GM23338 (cell line): Measurements from ENCODE around the gene CNST. TPM values are rescaled to one million over a fixed set of nuclear protein-coding genes. Genes with fewer than 3 reads are reported as not detected.

Source experiments
- ATAC-seq: fragments of 200-7000 bp; cut with Tn5 transposase; 3 replicates; pipeline ENCODE4 v1.9.1; 2020
- DNase-seq: peaks from one replicate; pipeline ENCODE4 v3.0.0-alpha.2; 2015; ENCODE audit warnings: low spot score
- H2AFZ ChIP-seq: fragments of 200-600 bp; sonication (generic); 2 replicates; pipeline ENCODE4 v1.8.0; 2016; ENCODE audit warnings: antibody characterized with exemption, mild to moderate bottlenecking, moderate library complexity
- H3F3A ChIP-seq: fragments of 200-600 bp; sonication (generic); replicated peaks from 2 replicates; pipeline ENCODE4 v1.8.0; 2017; ENCODE audit warnings: antibody characterized with exemption, mixed run types, low read depth
- H3K27ac ChIP-seq: fragments of 200-600 bp; sonication (generic); 2 replicates; pipeline ENCODE4 v1.6.1; 2016; ENCODE audit warnings: low read depth
- H3K27me3 ChIP-seq: fragments of 200-600 bp; sonication (generic); 2 replicates; pipeline ENCODE4 v1.8.0; 2016; ENCODE audit warnings: mild to moderate bottlenecking, mixed run types, moderate library complexity; ENCODE audit not compliant: insufficient read depth
- H3K36me3 ChIP-seq: fragments of 200-600 bp; sonication (generic); 2 replicates; pipeline ENCODE4 v1.8.0; 2016; ENCODE audit warnings: mild to moderate bottlenecking; ENCODE audit not compliant: insufficient read depth
- H3K4me1 ChIP-seq: fragments of 200-600 bp; sonication (generic); 2 replicates; pipeline ENCODE4 v1.8.0; 2016; ENCODE audit warnings: mild to moderate bottlenecking, moderate library complexity; ENCODE audit not compliant: insufficient read depth
- H3K4me2 ChIP-seq: fragments of 200-600 bp; sonication (generic); 2 replicates; pipeline ENCODE4 v1.7.1; 2017; ENCODE audit warnings: mixed run types
- H3K4me3 ChIP-seq: fragments of 200-600 bp; sonication (generic); 2 replicates; pipeline ENCODE4 v1.6.1; 2016; ENCODE audit warnings: mixed run types
- H3K79me2 ChIP-seq: fragments of 200-600 bp; sonication (generic); replicated peaks from 2 replicates; pipeline ENCODE4 v1.8.0; 2017; ENCODE audit warnings: mild to moderate bottlenecking; ENCODE audit not compliant: insufficient read depth
- H3K9me2 ChIP-seq: fragments of 200-600 bp; sonication (generic); 2 replicates; pipeline ENCODE4 v1.8.0; 2017; ENCODE audit not compliant: insufficient read depth
- H4K20me1 ChIP-seq: fragments of 200-600 bp; sonication (generic); replicated peaks from 2 replicates; pipeline ENCODE4 v1.8.0; 2017; ENCODE audit warnings: mild to moderate bottlenecking; ENCODE audit not compliant: insufficient read depth
- H3K27ac Mint-ChIP-seq: 2 replicates; pipeline ENCODE4 v1.8.0; 2020; ENCODE audit warnings: inconsistent platforms, mild to moderate bottlenecking, moderate library complexity, mixed read lengths
- H3K27me3 Mint-ChIP-seq: 3 replicates; pipeline ENCODE4 v1.8.0; 2022; ENCODE audit warnings: low read depth, mild to moderate bottlenecking, moderate library complexity, mixed read lengths, inconsistent platforms; ENCODE audit not compliant: insufficient read depth, poor library complexity
- H3K36me3 Mint-ChIP-seq: 3 replicates; pipeline ENCODE4 v1.8.0; 2021; ENCODE audit warnings: low read depth, mild to moderate bottlenecking, inconsistent platforms, moderate library complexity, mixed read lengths
- H3K4me1 Mint-ChIP-seq: 3 replicates; pipeline ENCODE4 v1.8.0; 2020; ENCODE audit warnings: mild to moderate bottlenecking, inconsistent platforms, mixed read lengths
- H3K4me3 Mint-ChIP-seq: 3 replicates; pipeline ENCODE4 v1.8.0; 2021; ENCODE audit warnings: moderate library complexity, mild to moderate bottlenecking, inconsistent platforms, mixed read lengths
- H3K9me3 Mint-ChIP-seq: 3 replicates; pipeline ENCODE4 v1.8.0; 2020; ENCODE audit warnings: moderate library complexity, mild to moderate bottlenecking, inconsistent platforms, mixed read lengths
- EZH2 ChIP-seq: fragments of 200-600 bp; sonication (generic); IDR thresholded peaks from one replicate; pipeline ENCODE4 v1.8.0; 2017; ENCODE audit warnings: antibody characterized with exemption, mild to moderate bottlenecking, low read depth; ENCODE audit not compliant: unreplicated experiment
- EZH2phosphoT487 ChIP-seq: fragments of 200-600 bp; sonication (generic); IDR thresholded peaks from one replicate; pipeline ENCODE4 v1.8.1; 2018; ENCODE audit warnings: antibody characterized with exemption; ENCODE audit not compliant: unreplicated experiment
- NANOG ChIP-seq: IDR thresholded peaks from 2 replicates; pipeline ENCODE4 v1.6.1; 2016; ENCODE audit warnings: antibody characterized with exemption, borderline replicate concordance
- POLR2AphosphoS5 ChIP-seq: IDR thresholded peaks from 2 replicates; pipeline ENCODE4 v1.6.1; 2016; ENCODE audit warnings: antibody characterized with exemption, low read depth
- STAT1 ChIP-seq: IDR thresholded peaks from one replicate; pipeline ENCODE4 v1.6.1; 2016; ENCODE audit warnings: antibody characterized with exemption; ENCODE audit not compliant: unreplicated experiment
- ZNF114 ChIP-seq: fragments of 250-450 bp; sonication (Bioruptor Pico); IDR thresholded peaks from 2 replicates; pipeline ENCODE4 v1.5.0; 2020; ENCODE audit warnings: mild to moderate bottlenecking, moderate library complexity
- polyA plus RNA-seq: library from polyadenylated mRNA; unstranded; fragments of >200 nt; fragmentation: Nextera tagmentation; extraction: Ambion mirVana; gene quantifications from 2 replicates; pipeline ENCODE4 v1.2.1, GENCODE V29; 2016
- total RNA-seq: library from RNA; depleted of rRNA; stranded (reverse); fragments of >200 nt; shearing (Covaris generic); gene quantifications from 2 replicates; pipeline ENCODE4 v1.2.3, GENCODE V29; 2014
- TF ChIP-seq, protein P1 (sequence below), 2 experiments: fragments of 200-600 bp in 1 of 2; sonication (generic) in 1 of 2; conservative IDR thresholded peaks; 2 replicates each; pipeline versions ENCODE4 v1.5.1 to v1.6.1; 2016 to 2017; ENCODE audit warnings: antibody characterized with exemption in 2 of 2, low read depth in 2 of 2, mild to moderate bottlenecking in 2 of 2, moderate library complexity in 1 of 2
- TF ChIP-seq, protein P2 (sequence below): IDR thresholded peaks from 2 replicates; pipeline ENCODE4 v1.6.1; 2016; ENCODE audit warnings: antibody characterized with exemption
- TF ChIP-seq, protein P3 (sequence below): IDR thresholded peaks from one replicate; pipeline ENCODE4 v1.6.1; 2018; ENCODE audit warnings: antibody characterized with exemption; ENCODE audit not compliant: unreplicated experiment

The CNST gene
- total and polyA plus RNA-seq, 2 experiments from 2014 or later, result 8.1 to 17.6 TPM

DNA sequence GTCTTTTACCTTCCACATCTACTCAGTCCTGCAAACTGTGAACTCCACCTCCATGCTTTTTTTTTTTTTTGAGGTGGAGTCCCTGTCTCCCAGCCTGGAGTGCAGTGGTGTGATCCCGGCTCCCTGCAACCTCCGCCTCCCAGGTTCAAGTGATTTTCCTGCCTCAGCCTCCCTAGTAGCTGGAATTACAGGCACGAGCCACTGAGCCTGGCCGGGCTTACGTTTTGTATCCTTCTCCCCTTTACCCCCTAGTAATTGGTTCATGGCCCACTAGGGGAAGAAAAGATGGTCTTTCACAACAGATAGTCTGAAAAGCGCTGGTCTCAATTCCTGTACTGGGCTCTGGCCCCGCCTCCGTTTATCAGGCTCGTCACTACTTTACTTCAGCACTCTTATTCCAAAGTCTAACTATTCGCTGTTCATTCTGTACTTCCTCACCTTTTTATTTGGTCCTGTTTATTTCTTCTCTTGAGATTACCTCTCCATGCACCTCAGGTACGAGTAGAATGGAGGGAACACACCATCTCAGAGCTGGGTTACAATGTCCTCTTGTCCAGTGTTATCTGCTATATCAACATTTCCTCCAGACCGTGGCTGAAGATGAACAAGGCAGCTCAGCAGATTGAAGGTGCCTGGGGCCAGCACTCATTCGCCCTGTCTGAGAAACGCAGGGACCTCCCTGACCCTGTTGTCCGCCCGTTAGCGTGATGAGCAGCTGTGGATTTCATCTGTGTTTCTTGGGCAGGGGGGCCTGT, 16.2 kb downstream of the CNST start:
- Mint-ChIP-seq H3K27ac (no peak overlapping the region; the same call in 1 of the 2 replicates), H3K36me3 (no peaks in the 10 kb centered on the region), H3K27me3 (peaks cover 2% of the 10 kb centered on the region), H3K9me3 (no peaks in the 10 kb centered on the region), H3K4me3 (no peak overlapping the region), H3K4me1 (no peaks in the 10 kb centered on the region)
- TF ChIP-seq NANOG (no peak), STAT1 (no peak), EZH2 (no peak), ZNF114 (no peak), POLR2AphosphoS5 (no peak), EZH2phosphoT487 (no peak)
- TF ChIP-seq, protein P1, sequence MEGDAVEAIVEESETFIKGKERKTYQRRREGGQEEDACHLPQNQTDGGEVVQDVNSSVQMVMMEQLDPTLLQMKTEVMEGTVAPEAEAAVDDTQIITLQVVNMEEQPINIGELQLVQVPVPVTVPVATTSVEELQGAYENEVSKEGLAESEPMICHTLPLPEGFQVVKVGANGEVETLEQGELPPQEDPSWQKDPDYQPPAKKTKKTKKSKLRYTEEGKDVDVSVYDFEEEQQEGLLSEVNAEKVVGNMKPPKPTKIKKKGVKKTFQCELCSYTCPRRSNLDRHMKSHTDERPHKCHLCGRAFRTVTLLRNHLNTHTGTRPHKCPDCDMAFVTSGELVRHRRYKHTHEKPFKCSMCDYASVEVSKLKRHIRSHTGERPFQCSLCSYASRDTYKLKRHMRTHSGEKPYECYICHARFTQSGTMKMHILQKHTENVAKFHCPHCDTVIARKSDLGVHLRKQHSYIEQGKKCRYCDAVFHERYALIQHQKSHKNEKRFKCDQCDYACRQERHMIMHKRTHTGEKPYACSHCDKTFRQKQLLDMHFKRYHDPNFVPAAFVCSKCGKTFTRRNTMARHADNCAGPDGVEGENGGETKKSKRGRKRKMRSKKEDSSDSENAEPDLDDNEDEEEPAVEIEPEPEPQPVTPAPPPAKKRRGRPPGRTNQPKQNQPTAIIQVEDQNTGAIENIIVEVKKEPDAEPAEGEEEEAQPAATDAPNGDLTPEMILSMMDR (conservative IDR thresholded peaks at IDR 0.05; ENCODE audit: low read depth in 2 of 2), result no peak
- TF ChIP-seq, protein P2, sequence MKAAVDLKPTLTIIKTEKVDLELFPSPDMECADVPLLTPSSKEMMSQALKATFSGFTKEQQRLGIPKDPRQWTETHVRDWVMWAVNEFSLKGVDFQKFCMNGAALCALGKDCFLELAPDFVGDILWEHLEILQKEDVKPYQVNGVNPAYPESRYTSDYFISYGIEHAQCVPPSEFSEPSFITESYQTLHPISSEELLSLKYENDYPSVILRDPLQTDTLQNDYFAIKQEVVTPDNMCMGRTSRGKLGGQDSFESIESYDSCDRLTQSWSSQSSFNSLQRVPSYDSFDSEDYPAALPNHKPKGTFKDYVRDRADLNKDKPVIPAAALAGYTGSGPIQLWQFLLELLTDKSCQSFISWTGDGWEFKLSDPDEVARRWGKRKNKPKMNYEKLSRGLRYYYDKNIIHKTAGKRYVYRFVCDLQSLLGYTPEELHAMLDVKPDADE, result no peak
- TF ChIP-seq, protein P3, sequence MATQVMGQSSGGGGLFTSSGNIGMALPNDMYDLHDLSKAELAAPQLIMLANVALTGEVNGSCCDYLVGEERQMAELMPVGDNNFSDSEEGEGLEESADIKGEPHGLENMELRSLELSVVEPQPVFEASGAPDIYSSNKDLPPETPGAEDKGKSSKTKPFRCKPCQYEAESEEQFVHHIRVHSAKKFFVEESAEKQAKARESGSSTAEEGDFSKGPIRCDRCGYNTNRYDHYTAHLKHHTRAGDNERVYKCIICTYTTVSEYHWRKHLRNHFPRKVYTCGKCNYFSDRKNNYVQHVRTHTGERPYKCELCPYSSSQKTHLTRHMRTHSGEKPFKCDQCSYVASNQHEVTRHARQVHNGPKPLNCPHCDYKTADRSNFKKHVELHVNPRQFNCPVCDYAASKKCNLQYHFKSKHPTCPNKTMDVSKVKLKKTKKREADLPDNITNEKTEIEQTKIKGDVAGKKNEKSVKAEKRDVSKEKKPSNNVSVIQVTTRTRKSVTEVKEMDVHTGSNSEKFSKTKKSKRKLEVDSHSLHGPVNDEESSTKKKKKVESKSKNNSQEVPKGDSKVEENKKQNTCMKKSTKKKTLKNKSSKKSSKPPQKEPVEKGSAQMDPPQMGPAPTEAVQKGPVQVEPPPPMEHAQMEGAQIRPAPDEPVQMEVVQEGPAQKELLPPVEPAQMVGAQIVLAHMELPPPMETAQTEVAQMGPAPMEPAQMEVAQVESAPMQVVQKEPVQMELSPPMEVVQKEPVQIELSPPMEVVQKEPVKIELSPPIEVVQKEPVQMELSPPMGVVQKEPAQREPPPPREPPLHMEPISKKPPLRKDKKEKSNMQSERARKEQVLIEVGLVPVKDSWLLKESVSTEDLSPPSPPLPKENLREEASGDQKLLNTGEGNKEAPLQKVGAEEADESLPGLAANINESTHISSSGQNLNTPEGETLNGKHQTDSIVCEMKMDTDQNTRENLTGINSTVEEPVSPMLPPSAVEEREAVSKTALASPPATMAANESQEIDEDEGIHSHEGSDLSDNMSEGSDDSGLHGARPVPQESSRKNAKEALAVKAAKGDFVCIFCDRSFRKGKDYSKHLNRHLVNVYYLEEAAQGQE, result no peak
- Histone ChIP-seq H3K9me2 (no peaks in the 10 kb centered on the region), H3K4me3 (no peak overlapping the region), H3K27me3 (no peaks in the 10 kb centered on the region), H3K4me1 (peaks cover 4% of the 10 kb centered on the region; the same call in 1 of the 2 replicates), H3K27ac (no peak overlapping the region), H2AFZ (no peak overlapping the region), H3K79me2 (peaks cover 65% of the 10 kb centered on the region), H3K4me2 (no peak overlapping the region), H3F3A (no peaks in the 10 kb centered on the region), H4K20me1 (peaks cover 9% of the 10 kb centered on the region), H3K36me3 (no peaks in the 10 kb centered on the region)
- DNase-seq (no peak), ATAC-seq (no peak)
